GM23338 (cell line): ENCODE results near the gene MEF2A.

Experiments used
- CTCF ChIP-seq, 2 experiments: fragments of 200-600 bp in 1 of 2; sonication (generic) in 1 of 2; conservative IDR thresholded peaks; 2 replicates each; pipeline versions ENCODE4 v1.5.1 to v1.6.1; 2016 to 2017; ENCODE audit warnings: antibody characterized with exemption in 2 of 2, low read depth in 2 of 2, mild to moderate bottlenecking in 2 of 2, moderate library complexity in 1 of 2
- EZH2 ChIP-seq: fragments of 200-600 bp; sonication (generic); IDR thresholded peaks from one replicate; pipeline ENCODE4 v1.8.0; 2017; ENCODE audit warnings: antibody characterized with exemption, mild to moderate bottlenecking, low read depth; ENCODE audit not compliant: unreplicated experiment
- EZH2phosphoT487 ChIP-seq: fragments of 200-600 bp; sonication (generic); IDR thresholded peaks from one replicate; pipeline ENCODE4 v1.8.1; 2018; ENCODE audit warnings: antibody characterized with exemption; ENCODE audit not compliant: unreplicated experiment
- JUNB ChIP-seq: IDR thresholded peaks from one replicate; pipeline ENCODE4 v1.6.1; 2016; ENCODE audit warnings: antibody characterized with exemption; ENCODE audit not compliant: unreplicated experiment
- NANOG ChIP-seq: IDR thresholded peaks from 2 replicates; pipeline ENCODE4 v1.6.1; 2016; ENCODE audit warnings: antibody characterized with exemption, borderline replicate concordance
- POLR2AphosphoS5 ChIP-seq: IDR thresholded peaks from 2 replicates; pipeline ENCODE4 v1.6.1; 2016; ENCODE audit warnings: antibody characterized with exemption, low read depth
- REST ChIP-seq: IDR thresholded peaks from one replicate; pipeline ENCODE4 v1.6.1; 2018; ENCODE audit warnings: antibody characterized with exemption; ENCODE audit not compliant: unreplicated experiment

GRCh38 chr15:99657996-99658395 lies 92.2 kb downstream of the MEF2A start:
- TF ChIP-seq CTCF (conservative IDR thresholded peaks at IDR 0.05; ENCODE audit: low read depth in 2 of 2) (no peak), POLR2AphosphoS5 (no peak), EZH2 (no peak), EZH2phosphoT487 (no peak), REST (no peak), NANOG (no peak), JUNB (no peak)
